Neuron (in vitro differentiated cells): ENCODE measurements around the gene KRT76.

Experiments used
- H2AFZ ChIP-seq: one replicate; pipeline ENCODE4 v1.6.1; 2013; ENCODE audit warnings: low read depth, mild to moderate bottlenecking, inconsistent platforms, low read length, moderate library complexity
- H3K27me3 ChIP-seq: one replicate; pipeline ENCODE4 v1.6.1; 2013; ENCODE audit warnings: low read length; ENCODE audit not compliant: insufficient read depth
- H3K36me3 ChIP-seq: one replicate; pipeline ENCODE4 v1.6.1; 2013; ENCODE audit warnings: low read length; ENCODE audit not compliant: insufficient read depth
- H3K4me1 ChIP-seq: one replicate; pipeline ENCODE4 v1.6.1; 2013; ENCODE audit warnings: low read length; ENCODE audit not compliant: insufficient read depth
- H3K4me3 ChIP-seq: 2 replicates; pipeline ENCODE4 v1.5.1; 2013; ENCODE audit warnings: mild to moderate bottlenecking, low read length, moderate library complexity
- H3K9me3 ChIP-seq: one replicate; pipeline ENCODE4 v1.6.1; 2013; ENCODE audit warnings: low read length

Gene KRT76

DNA sequence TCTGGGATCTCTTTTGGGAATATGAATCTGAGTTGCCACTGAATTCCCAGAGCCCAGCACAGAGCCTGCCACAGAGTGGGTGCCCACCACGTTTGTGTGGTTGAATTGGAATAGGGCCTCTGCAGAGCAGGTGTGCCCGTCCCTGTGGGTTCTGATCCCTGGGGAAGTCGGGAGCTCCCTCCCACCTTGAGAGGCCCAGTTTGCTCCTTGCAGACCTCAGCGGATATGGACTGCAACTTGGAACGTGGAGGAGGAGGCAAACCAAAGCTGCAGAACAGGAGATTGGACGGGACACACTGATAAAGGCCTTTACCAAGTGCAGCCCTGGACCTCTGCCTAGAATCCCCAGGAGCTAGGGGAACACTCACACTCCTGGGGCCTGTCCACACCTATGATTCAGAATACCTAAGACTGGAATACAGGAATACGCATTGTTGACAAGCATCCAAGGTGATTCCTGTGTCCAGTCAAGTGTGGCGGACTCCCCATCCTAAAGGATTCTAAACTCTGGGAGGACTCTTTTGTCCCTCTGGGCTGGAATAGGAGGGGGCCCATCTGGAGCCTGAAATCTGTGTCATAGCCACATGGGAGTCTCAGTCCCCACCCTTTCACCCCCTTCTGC, 2.4 kb downstream of the KRT76 start:
- peaks cover 4% of the 10 kb centered on the region for H3K27me3 ChIP-seq

DNA sequence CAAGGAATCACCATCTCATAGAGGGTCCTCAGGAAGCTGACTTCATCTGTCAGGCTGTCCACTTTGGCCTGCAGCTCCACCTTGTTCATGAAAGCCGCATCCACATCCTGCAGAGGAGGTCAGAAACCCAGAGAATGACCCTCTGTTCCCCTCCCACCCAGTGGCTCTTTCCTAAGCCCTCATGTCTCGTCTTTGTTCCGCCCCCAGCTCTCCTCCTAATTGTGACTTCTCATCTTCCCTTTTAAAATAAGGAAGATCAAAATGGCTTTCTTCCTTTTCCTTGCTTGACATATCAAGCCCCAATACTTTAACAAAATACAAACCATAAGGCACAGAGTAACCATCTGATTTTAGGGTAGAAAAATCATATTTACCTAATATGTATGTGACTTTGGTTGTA, 4.4 kb downstream of the KRT76 start:
- H3K9me3 ChIP-seq, result no peaks in the 10 kb centered on the region
- H3K4me1 ChIP-seq, result no peaks in the 10 kb centered on the region
- no peak overlapping the region for H3K4me3 ChIP-seq
- peaks cover 4% of the 10 kb centered on the region for H3K27me3 ChIP-seq
- H2AFZ ChIP-seq, result no peak overlapping the region
- no peaks in the 10 kb centered on the region for H3K36me3 ChIP-seq

More for the DNA sequence above, 2.4 kb downstream of the KRT76 start:
- Histone ChIP-seq H3K36me3 (no peaks in the 10 kb centered on the region), H3K9me3 (no peaks in the 10 kb centered on the region), H2AFZ (no peak overlapping the region), H3K4me3 (no peak overlapping the region), H3K4me1 (no peaks in the 10 kb centered on the region)

DNA sequence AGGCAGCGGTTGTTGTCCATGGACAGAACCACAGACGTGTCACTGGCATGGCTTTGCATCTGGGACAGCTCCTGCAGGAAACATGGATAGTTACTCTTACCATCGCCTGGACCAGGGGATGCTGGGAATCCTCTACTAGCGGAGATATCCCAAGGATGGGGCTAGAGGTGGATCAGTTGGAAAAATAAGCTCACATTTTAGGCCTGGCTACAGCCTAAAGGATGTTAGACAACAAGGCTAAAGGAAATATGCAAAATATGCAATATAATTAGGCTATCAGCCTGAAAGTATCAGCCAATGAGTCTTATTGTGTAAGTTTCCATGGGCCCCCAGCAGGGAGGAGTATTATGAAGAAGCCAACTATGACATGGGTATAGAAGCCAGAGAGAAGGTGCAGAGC, 5.0 kb downstream of the KRT76 start:
- H3K4me3 ChIP-seq, result no peak overlapping the region
- no peaks in the 10 kb centered on the region for H3K9me3 ChIP-seq
- H3K27me3 ChIP-seq, result peaks cover 4% of the 10 kb centered on the region
- H2AFZ ChIP-seq, result no peak overlapping the region
- no peaks in the 10 kb centered on the region for H3K36me3 ChIP-seq
- H3K4me1 ChIP-seq, result no peaks in the 10 kb centered on the region

DNA sequence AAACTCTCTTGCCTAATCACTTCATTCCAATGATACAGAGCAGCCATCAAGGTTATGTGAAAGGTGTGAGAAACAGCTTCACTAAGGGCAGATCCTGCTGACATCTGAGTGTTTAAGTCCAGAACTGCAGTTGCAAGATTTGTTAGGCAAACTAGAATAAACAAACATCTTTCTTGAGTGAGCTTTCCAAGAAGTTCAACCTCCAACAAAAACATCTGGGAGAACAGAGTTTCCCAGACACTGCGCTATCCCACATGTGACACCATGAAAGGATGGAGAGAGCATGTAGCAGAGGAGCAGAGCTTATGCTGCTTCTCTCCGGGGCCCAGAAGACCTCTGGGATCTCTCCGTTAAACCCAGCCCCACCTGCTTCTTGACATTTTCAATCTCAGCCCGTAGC, 5.6 kb downstream of the KRT76 start:
- Histone ChIP-seq H3K36me3 (no peaks in the 10 kb centered on the region), H3K4me1 (no peaks in the 10 kb centered on the region), H2AFZ (no peak overlapping the region), H3K4me3 (no peak overlapping the region), H3K9me3 (no peaks in the 10 kb centered on the region), H3K27me3 (peaks cover 4% of the 10 kb centered on the region)

DNA sequence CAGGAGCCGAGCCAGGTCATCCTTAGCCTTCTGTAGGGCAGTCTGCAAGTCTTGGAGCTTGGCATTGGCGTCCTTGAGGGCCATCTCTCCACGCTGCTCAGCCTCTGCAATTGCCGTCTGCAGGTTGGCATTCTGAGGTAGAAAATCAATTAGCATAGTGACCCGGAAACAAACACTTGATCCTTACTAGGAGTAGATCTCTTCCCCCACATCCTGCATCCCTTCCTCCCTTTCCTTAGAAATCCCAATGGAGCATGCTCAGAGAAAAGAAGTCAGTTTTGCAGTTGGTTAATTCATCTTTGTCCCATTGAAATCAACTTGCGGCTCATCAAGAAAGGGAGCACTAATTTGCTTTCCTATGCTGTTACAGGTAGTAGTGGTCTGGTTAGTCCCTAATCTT, 6.1 kb downstream of the KRT76 start:
- peaks cover 4% of the 10 kb centered on the region for H3K27me3 ChIP-seq

DNA sequence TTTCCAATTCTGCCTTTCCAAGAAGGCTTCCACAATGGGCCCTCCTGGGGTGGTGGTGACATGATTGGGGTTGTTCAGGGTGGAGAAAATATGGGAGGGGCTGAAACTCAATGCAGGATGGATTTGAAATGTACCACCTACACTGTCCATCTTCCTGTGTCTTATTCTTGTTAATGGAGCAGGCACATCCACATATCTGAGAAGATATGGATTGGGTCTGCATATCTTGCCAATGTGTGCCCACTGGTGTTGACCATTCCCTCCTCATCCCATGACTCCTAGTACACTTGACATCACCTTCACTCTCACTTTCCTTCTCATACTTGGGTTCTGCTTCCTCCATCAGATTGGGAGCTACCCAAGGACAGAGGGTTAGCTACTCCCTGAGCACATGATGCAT, 7.2 kb downstream of the KRT76 start:
- Histone ChIP-seq H3K4me1 (no peaks in the 10 kb centered on the region), H3K9me3 (no peaks in the 10 kb centered on the region), H2AFZ (no peak overlapping the region), H3K27me3 (peaks cover 7% of the 10 kb centered on the region), H3K4me3 (no peak overlapping the region), H3K36me3 (no peaks in the 10 kb centered on the region)

More for the DNA sequence above, 6.1 kb downstream of the KRT76 start:
- no peaks in the 10 kb centered on the region for H3K36me3 ChIP-seq
- H3K4me1 ChIP-seq, result no peaks in the 10 kb centered on the region
- no peaks in the 10 kb centered on the region for H3K9me3 ChIP-seq
- H3K4me3 ChIP-seq, result no peak overlapping the region
- no peak overlapping the region for H2AFZ ChIP-seq

DNA sequence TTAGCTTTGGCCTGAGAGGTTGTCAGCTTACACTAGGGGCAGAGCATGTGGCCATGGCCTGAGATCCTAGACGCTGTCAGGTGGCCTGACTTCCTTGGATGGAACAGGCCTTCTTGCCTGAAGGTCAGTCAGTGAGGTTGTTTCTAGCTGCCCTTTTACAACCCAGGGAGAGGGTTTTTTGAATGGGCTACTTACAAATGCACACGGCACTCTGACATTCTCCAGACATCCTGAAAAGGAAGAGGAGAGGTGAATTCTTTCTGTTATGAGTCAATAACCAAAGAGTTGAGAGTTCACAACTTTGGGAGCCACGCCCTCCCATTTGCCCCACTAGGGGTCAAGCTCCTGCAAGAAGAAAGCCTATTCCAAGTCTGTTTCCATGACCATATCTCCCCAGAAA, 7.8 kb downstream of the KRT76 start:
- Histone ChIP-seq H3K36me3 (no peaks in the 10 kb centered on the region), H3K27me3 (peaks cover 3% of the 10 kb centered on the region), H3K9me3 (no peaks in the 10 kb centered on the region), H3K4me1 (no peaks in the 10 kb centered on the region), H2AFZ (no peak overlapping the region), H3K4me3 (no peak overlapping the region)

DNA sequence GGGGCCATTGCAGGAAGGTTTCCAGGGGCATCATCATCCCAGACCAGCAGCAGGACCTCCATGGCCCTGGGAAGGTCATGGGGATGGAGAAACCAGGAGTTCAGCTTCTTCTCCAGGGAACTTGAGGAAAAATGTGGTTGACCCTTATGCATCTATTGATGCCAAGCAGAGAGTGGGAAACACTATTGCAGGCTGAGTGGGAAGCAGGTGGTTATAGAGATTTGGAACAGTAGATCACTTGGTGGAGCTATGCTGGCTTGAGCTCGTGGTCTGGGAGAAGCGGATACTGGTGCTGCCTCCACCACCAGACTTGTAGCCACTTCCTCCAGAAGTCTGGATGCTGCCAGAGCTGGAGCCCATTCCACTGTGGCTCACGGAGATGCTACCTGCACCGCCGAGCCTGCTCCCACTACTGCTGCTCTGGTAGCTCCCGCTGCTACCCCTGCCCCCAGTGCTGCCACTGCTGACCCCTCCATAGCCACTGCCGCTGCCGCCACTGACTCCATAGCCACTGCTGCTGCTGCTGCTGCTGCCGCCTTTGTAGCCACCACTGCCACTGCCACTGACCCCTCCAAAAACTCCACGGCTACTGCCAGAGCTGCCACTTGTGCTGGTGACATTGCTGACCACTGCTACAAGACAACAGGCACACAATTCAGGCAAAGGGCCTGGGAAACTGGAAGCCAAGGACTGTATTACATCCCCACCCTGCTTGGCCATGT, 8.5 kb downstream of the KRT76 start:
- H3K36me3 ChIP-seq, result no peaks in the 10 kb centered on the region
- no peaks in the 10 kb centered on the region for H3K9me3 ChIP-seq
- H2AFZ ChIP-seq, result no peak overlapping the region
- H3K4me1 ChIP-seq, result no peaks in the 10 kb centered on the region
- H3K4me3 ChIP-seq, result no peak overlapping the region
- H3K27me3 ChIP-seq, result peaks cover 3% of the 10 kb centered on the region

DNA sequence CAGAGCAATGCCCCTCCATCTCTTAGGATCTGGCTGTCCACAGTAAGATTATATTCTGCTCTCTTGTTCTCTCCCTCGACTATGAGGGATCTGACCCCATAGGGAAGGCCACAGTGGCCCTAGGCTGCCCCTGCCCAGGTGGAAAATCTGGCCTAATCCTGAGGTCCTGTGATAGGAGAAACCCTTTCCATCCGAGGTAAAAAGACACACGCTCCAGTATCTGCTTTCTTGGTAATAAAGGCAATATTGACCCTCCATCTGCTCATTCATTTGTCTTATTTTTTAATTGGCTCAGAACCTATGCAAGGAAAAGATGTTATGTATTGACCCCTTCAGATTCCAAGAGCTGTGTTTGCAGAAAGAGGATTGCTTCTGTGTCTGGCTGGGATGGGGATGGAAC, 9.7 kb downstream of the KRT76 start:
- Histone ChIP-seq H3K9me3 (no peaks in the 10 kb centered on the region), H3K4me1 (no peaks in the 10 kb centered on the region), H2AFZ (no peak overlapping the region)

DNA sequence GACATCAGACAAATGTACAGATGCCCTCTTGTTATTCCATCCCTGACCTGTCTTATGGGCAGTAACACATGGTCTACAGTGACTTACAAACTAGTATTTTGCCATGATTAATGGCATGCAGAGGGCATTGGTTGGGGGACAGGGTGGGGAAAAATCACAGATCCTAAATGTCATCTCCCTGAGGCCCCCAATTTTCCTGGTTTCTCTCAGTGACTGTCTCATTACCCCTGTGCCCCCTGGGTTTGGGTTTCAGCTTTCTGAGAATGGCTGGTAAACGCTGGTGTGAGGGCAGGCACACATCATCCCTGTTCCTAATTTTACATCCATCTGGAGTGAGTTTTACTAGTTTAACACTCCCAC, 10.1 kb downstream of the KRT76 start:
- H3K36me3 ChIP-seq, result no peaks in the 10 kb centered on the region
- H3K9me3 ChIP-seq, result no peaks in the 10 kb centered on the region
- H3K4me1 ChIP-seq, result no peaks in the 10 kb centered on the region
- H3K27me3 ChIP-seq, result peaks cover 3% of the 10 kb centered on the region
- H2AFZ ChIP-seq, result no peak overlapping the region
- H3K4me3 ChIP-seq, result no peak overlapping the region

More for the DNA sequence above, 9.7 kb downstream of the KRT76 start:
- peaks cover 3% of the 10 kb centered on the region for H3K27me3 ChIP-seq
- no peak overlapping the region for H3K4me3 ChIP-seq
- no peaks in the 10 kb centered on the region for H3K36me3 ChIP-seq

DNA sequence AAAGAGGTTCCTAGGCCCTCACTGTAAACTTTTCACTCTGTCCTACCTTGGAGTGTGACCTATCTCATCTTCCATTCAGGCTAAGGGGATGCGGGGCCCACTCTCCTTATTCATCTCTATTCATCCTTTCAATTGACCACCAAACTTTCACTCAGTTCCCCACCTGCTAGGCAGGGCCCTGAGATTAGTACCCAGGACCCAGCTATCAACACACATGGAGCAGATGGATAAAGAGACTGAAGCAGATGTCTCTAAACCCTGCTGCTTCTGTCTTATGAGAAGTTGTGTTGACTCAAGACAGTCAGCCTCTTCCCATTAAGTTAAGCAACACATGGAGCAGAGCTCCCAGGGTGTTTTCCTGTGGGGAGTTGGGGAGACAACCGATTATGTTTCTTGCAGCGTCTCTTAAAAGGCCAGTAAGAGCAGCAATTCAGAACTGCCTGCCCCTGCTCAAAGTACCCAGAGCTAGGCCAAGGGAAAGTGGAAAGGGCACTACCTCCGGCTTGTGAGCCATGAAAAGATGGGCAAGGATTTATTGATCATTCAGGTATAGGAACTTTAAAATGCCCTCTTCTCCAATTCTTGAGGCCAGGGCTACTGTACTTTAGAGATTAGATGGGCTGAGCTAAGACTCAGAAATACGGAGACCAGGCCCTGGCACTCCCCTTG, 10.7 kb downstream of the KRT76 start:
- H3K27me3 ChIP-seq, result peaks cover 3% of the 10 kb centered on the region

DNA sequence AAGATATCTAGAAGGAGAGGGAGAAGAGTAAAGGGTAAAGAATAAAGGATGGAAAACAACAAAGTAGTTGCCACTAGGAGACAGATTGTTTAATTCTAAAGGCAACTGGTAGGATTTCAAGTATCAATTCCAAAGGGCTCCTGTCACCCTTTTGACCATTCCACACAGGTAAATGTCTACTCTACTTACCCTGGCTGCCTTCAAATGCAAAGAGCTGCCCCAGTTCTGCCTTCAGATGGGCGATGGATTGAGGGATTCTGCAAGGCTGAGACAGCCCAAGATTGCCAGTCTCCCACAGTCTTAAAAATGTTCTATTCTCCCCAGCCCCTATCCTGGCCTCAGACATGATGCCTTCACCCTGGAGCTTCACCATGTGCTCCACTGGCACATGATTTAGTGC, 11.4 kb downstream of the KRT76 start:
- H3K36me3 ChIP-seq, result no peaks in the 10 kb centered on the region
- peaks cover 3% of the 10 kb centered on the region for H3K27me3 ChIP-seq
- no peak overlapping the region for H2AFZ ChIP-seq
- H3K9me3 ChIP-seq, result no peaks in the 10 kb centered on the region
- H3K4me3 ChIP-seq, result no peak overlapping the region
- no peaks in the 10 kb centered on the region for H3K4me1 ChIP-seq

More for the DNA sequence above, 10.7 kb downstream of the KRT76 start:
- H2AFZ ChIP-seq, result no peak overlapping the region
- H3K4me1 ChIP-seq, result no peaks in the 10 kb centered on the region
- no peak overlapping the region for H3K4me3 ChIP-seq
- no peaks in the 10 kb centered on the region for H3K9me3 ChIP-seq
- no peaks in the 10 kb centered on the region for H3K36me3 ChIP-seq

DNA sequence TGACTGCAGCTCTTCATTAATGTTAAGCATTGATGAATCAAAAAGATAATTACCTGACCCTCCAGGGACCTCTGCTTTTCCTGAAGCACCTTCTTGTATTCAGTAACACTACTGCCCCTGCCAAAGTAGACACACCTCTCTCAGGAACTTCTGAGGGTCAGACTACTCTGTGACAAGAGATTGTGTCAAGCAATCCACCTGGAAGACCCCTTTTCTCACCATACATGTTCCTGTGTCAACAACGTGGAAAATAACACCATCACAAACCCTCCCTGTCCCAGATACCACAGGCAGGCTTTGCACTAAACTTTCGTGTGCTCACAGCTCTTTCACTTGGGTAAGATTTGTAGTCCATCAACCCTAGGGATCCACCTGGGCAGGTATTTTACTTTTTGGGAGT, 13.2 kb downstream of the KRT76 start:
- H2AFZ ChIP-seq, result no peak overlapping the region
- no peaks in the 10 kb centered on the region for H3K9me3 ChIP-seq
- no peak overlapping the region for H3K4me3 ChIP-seq
- peaks cover 3% of the 10 kb centered on the region for H3K27me3 ChIP-seq
- H3K36me3 ChIP-seq, result no peaks in the 10 kb centered on the region
- no peaks in the 10 kb centered on the region for H3K4me1 ChIP-seq
